Measurements from ENCODE around the gene UCK2.

Gene UCK2

GRCh38 chr1:165884009-165884689 lies 56.7 kb downstream of the UCK2 start:
- no peak for DNase-seq

DNA sequence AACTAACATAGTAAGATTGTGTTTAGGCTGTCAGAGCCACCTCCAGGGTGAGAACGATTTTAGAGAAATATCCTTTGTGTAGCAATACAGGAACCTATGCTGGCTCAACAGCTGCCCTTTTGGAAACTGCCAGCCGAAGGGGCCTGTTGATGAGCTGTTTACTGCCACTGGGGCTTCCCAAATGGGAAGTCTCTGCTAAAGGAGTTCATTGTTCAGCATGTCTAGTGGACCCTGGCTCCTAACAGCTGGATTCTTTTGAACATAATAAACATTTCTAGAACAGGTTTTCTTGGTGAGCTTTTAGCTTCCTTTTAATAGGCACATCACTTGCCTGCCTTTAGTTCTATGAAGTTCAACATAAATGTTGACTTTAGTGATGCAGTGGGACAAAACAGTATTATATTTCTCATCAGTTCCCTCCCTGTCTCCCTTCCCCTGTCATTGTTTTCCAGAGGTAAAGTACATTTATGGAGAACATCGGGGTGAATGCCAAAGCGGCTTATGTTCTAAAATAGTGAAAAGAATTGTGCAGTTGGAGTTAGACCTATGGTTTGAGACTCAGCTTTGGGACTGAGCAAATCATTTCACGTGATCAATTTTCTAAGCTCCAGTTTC lies 57.4 kb downstream of the UCK2 start:
- no peak for DNase-seq

GRCh38 chr1:165885305-165885694 lies 57.9 kb downstream of the UCK2 start:
- no peak for DNase-seq

DNA sequence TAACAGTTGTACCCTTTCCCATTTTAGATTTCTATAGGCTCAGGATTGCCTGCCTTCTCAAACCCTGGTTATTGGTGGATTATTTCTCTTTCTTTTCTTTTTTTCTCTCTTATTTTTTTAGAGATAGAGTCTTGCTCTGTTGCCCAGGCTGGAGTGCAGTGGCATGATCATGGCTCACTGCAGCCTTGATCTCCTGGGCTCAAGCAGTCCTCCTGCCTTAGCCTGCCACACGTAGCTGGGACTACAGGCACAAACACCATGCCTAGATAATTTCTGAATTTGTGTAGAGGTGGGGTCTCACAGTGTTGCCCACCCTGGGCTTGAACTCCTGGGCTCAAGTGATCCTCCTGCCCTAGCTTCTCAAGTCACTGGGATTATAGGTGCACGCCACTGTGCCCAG lies 58.8 kb downstream of the UCK2 start:
- DNase-seq: no peak

DNA sequence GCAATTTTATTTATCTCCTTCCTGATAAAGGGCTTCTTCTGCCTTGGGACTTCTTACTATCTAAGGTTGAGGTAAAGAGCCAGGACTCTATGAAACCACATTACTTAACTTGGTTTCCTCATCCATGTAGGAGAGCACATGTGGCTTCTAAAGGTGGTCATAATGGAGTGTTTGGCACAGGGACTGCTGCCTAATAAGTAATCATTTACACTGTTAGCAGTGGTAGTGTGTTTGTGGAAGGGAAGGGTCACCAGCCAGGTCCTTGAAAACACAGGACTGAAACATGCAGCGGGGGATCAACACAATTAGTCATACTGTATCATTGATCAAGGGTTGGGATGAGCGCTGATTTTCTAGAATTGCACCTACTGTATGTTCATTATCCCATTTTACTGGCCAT lies 59.6 kb downstream of the UCK2 start:
- no peak for DNase-seq

- no peak for DNase-seq
Observed at GRCh38 chr1:165887877-165888551, 60.6 kb downstream of the UCK2 start.

DNA sequence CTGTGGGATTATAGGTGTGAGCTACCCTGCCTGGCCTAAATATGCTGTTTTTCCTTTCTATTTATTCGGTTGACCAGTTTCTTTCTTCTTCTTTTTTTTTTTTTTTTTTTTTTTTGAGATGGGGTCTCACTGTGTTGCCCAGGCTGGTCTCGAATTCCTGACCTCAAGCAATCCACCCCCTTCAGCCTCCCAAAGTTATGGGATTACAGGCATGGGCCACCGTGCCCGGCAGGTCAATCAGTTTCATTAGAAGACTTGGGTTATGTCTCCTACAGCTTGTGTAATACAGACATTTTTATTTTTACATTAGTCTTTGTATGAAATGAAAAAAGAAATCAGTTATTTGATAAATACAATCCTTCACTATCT lies 61.1 kb downstream of the UCK2 start:
- DNase-seq: no peak

DNA sequence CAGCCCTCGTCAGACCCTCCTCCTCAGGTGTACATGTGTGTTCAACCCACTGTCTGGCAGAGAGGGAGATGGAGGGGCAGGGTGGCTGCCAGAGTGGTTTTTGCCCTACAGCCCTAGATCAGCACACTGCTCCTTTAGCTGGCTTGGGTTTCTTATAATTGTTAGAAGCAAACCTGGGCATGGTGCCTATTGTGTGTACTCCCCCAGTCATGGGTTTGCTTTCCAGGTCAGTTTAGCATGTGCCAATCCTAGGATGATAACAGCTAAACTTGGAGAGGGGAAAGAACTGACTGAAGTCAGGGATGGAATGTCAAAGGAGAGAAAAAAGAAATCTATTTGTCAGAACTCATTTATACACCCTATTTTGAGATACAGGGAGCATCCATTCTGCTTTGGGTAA lies 63.3 kb downstream of the UCK2 start:
- no peak for DNase-seq

DNA sequence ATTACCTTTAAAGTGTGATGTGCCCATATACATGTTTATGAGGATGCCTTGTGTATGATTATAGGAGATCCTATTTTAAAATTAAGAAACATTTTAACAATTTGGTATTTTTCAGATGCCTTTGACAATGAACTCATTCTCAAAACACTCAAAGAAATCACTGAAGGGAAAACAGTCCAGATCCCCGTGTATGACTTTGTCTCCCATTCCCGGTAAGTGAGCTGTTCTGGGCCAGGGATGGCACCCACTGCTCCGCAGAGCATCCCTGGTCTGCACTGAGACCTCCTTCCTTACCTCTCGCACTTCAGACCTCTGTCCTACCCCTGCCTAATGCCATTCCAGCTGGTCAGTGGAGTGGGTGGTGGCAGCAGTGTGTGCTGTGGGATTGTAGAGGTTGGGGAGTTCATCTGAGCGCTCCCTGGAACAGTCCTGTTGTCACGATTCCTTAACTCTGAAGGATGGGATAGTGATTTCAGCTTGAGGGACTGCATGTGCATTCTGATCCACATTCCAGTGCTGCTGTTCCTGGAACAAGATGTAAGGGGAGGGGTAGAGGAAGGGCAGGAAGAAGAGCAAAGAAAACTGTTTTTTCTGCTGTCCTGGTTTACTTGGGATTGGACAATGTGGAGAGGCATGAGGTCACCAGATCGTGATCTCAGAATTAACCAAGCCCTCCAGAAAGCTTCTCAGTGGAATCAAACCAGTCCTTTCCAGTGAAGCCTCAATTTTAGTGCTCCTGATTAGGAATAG lies 63.9 kb downstream of the UCK2 start:
- no peak for DNase-seq

DNA sequence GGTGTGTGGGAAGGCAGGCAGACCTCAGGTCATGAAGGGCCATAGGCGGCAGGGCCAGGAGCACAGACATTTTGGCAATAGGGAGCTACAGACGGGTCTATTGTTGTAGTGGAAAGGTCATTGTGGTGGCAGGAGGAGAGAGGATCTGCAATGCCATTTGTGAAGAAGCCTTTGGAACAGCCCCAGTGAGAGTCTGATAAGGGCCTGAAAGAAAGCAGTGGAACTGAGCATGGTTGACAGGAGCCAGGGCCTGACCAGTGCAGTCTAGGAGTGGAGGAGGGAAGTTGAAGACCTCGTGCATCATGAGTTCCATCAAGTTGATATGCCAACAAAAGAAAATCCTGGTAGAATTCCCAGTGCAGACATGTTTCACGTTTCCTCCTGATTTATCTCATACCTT lies 65.5 kb downstream of the UCK2 start:
- DNase-seq: no peak

- DNase-seq: no peak
Observed at GRCh38 chr1:165893507-165893906, 66.1 kb downstream of the UCK2 start.

DNA sequence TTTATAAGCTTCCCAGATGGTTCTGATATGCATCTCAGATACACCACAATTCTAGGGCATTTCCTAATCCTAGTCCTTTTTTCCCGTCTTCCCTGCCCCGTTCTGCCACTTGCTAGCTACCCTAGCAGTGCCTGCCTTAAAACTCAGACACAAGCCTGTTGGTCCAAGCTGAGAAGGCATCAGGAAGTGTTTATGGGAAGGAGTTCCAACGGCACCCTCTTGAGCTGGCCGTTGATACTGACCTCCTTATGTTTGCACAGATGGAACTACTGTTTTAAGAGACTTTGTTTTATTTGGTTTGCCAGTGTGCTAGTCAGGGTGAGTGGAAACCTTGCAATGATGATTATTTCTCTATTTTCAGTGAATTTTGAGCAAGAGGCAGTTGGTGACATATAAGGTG lies 67.2 kb downstream of the UCK2 start:
- no peak for DNase-seq

- no peak for DNase-seq
Observed at GRCh38 chr1:165895451-165895871, 68.0 kb downstream of the UCK2 start.

- no peak for DNase-seq
Observed at GRCh38 chr1:165896277-165896676, 68.9 kb downstream of the UCK2 start.

- DNase-seq: no peak
Observed at GRCh38 chr1:165897326-165898303, 70.2 kb downstream of the UCK2 start.

DNA sequence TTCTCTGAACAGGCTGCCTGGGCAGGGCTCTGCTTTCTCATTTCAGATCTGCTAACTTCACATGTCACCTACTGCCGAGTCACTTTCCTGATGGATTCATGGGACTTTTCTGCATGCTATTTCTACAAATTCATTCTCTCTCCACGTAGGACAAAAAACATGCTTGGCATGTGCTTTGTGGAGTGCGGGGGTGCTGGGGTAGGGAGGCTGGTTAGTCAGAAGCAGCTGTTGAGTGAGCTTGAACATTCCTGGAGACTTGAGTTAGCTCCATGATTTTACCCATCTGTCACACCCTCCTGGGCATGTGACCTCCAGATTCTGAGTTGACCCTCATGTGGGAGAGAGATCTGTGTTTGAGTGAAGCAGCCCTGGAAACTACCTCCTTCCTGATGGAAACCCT lies 71.4 kb downstream of the UCK2 start:
- no peak for DNase-seq

DNA sequence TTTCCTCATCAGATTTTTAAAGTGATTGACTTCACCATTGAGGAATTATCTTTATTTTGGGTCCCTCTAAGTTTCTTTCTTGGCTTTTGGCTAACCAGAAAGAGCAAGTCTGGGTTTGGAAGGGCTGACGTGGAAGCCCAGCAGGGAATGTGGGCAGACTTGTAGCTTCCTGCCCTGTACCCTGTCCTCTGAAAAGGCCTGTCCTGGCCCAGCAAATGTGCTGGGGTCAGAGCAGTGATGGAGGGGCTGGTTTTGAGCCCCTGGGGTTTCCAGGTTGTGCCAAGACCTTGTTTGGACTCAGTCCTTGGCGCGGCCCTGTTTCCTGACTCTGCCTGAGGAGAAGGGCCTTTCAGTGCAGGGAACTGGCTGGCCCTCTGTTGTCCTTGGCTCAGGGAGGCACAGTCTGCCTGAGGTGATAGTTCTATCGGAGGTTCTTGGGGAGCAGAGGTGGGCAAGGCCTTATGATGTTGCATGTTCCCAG lies 72.1 kb downstream of the UCK2 start:
- no peak for DNase-seq

GRCh38 chr1:165900576-165901380 lies 73.4 kb downstream of the UCK2 start:
- no peak for DNase-seq

DNA sequence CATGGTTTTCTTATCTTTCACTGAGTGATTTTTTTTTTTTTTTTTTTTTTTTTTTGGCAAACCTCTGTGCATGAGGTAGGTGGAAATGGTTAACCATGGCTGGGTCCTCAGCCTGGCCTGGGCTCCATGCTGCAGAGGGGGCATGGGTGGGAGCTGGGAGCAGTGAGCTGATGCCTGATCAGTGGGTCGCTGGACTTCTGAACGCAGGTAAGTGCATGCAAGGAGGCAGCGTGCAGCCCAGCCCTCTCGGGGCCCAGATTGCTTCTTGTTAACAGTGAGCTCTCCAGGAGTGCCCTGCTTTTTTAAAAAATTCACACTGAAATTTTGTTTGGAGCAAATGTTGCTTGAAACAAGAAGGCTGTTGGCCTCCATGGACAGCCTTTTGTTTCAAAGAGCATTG lies 75.2 kb downstream of the UCK2 start:
- DNase-seq: no peak

GRCh38 chr1:165903672-165904071 lies 76.3 kb downstream of the UCK2 start:
- no peak for DNase-seq

DNA sequence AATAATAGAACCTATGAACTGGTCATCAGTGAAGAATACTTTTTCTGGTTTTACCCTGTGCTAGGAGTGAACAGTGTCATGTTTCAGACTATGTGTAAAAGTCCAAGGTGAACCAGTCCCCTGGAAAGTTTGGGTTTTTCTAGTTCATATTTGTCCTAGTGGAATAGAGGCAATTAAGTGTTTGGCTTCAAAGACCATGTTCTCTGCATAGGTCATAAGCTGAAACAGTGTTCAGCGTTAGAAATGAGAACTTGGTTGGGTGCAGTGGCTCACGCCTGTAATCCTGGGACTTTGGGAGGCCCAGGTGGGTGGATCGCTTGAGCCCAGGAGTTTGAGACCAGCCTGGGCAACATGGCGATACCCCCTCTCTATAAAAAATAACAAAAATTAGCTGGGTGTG lies 77.5 kb downstream of the UCK2 start:
- no peak for DNase-seq

GRCh38 chr1:165905853-165906252 lies 78.4 kb downstream of the UCK2 start:
- DNase-seq: no peak

All from activated T-cell treated with anti-CD3 and anti-CD28 coated beads for 4 hours (primary cell).